IgD-negative memory B cell (primary cell): ENCODE results near the gene MAPT. TPM values are rescaled to one million over a fixed set of nuclear protein-coding genes. Genes with fewer than 3 reads are reported as not detected.
A peak's percentile ranks its signal among the peaks of the same experiment; 100 is the strongest.

Experiments
- H3K27ac Mint-ChIP-seq, 3 donors: one replicate each; pipeline ENCODE4 v1.8.0; 2020 to 2022; ENCODE audit warnings: mild to moderate bottlenecking in 3 of 3, mixed read lengths in 3 of 3, moderate library complexity in 1 of 3
- H3K27me3 Mint-ChIP-seq: one replicate; pipeline ENCODE4 v1.8.0; 2021; ENCODE audit warnings: mixed read lengths
- H3K36me3 Mint-ChIP-seq: one replicate; pipeline ENCODE4 v1.8.0; 2020; ENCODE audit warnings: mild to moderate bottlenecking, mixed read lengths
- H3K4me1 Mint-ChIP-seq, 3 donors: one replicate each; pipeline ENCODE4 v1.8.0; 2020 to 2022; ENCODE audit warnings: mixed read lengths in 3 of 3, mild to moderate bottlenecking in 1 of 3
- H3K4me3 Mint-ChIP-seq, 4 donors: one replicate each; pipeline ENCODE4 v1.8.0; 2020 to 2022; ENCODE audit warnings: mild to moderate bottlenecking in 4 of 4, mixed read lengths in 4 of 4, moderate library complexity in 3 of 4
- H3K9me3 Mint-ChIP-seq, 3 donors: one replicate each; pipeline ENCODE4 v1.8.0; 2020 to 2021; ENCODE audit warnings: mixed read lengths in 3 of 3, mild to moderate bottlenecking in 1 of 3
- polyA plus RNA-seq: library from polyadenylated mRNA; unstranded; fragments of 300-500 nt; fragmentation: Illumina TruSeq; gene quantifications from one replicate; pipeline ENCODE4 v1.2.3, GENCODE V29; 2021

MAPT gene
- polyA plus RNA-seq: not detected

- Mint-ChIP-seq H3K27ac (peak within 1 kb of the TSS in 2 of 3 donors; percentile 61 to 83), H3K4me1 (peaks cover 4 to 14% (median 14%) of the 10 kb centered on the region in 3 donors), H3K36me3 (peaks cover 2% of the 10 kb centered on the region), H3K27me3 (peaks cover 23% of the 10 kb centered on the region), H3K4me3 (peak within 1 kb of the TSS; percentile 87 to 97 (median 94)), H3K9me3 (peaks cover 0 to 2% (median 0%) of the 10 kb centered on the region in 3 donors)
These were observed at the start of gene MAPT for GRCh38 chr17:45894022-45894784. Gene MAPT (plus strand): TSS chr17:45894554. CDS start chr17:45962338, 67,784 bp downstream.

GRCh38 chr17:45844695-45845375 is 49.5 kb upstream of the MAPT start, which contains the start of gene SPPL2C:
Gene SPPL2C (plus strand): TSS chr17:45844881. CDS start chr17:45844907, 26 bp downstream.
- Mint-ChIP-seq H3K36me3 (no peaks in the 10 kb centered on the region), H3K4me1 (peaks cover 0 to 1% (median 1%) of the 10 kb centered on the region in 3 donors), H3K27me3 (peaks cover 4% of the 10 kb centered on the region), H3K9me3 (no peaks in the 10 kb centered on the region), H3K27ac (no peak within 1 kb of the TSS), H3K4me3 (no peak within 1 kb of the TSS)

- Mint-ChIP-seq H3K36me3 (no peaks in the 10 kb centered on the region), H3K27ac (no peak overlapping the region), H3K9me3 (no peaks in the 10 kb centered on the region), H3K4me1 (peaks cover 0 to 1% (median 1%) of the 10 kb centered on the region in 3 donors), H3K4me3 (no peak overlapping the region), H3K27me3 (peaks cover 4% of the 10 kb centered on the region)
These were observed 48.8 kb upstream of the MAPT start for GRCh38 chr17:45845376-45846185.

GRCh38 chr17:45846223-45846622 is 48.1 kb upstream of the MAPT start:
- H3K9me3 Mint-ChIP-seq: no peaks in the 10 kb centered on the region
- H3K4me1 Mint-ChIP-seq: peaks cover 0 to 1% (median 1%) of the 10 kb centered on the region in 3 donors
- H3K27me3 Mint-ChIP-seq: peaks cover 10% of the 10 kb centered on the region
- no peaks in the 10 kb centered on the region for H3K36me3 Mint-ChIP-seq
- H3K27ac Mint-ChIP-seq: no peak overlapping the region
- peak overlapping the region in 1 of 4 donors; percentile 49 for H3K4me3 Mint-ChIP-seq

- Mint-ChIP-seq H3K36me3 (no peaks in the 10 kb centered on the region), H3K27ac (no peak overlapping the region), H3K4me3 (no peak overlapping the region), H3K27me3 (peaks cover 10% of the 10 kb centered on the region), H3K4me1 (peaks cover 0 to 1% (median 1%) of the 10 kb centered on the region in 3 donors), H3K9me3 (no peaks in the 10 kb centered on the region)
These were observed 47.7 kb upstream of the MAPT start for GRCh38 chr17:45846646-45847045.

GRCh38 chr17:45847101-45847500 is 47.3 kb upstream of the MAPT start:
- Mint-ChIP-seq H3K27ac (no peak overlapping the region), H3K27me3 (peaks cover 12% of the 10 kb centered on the region), H3K9me3 (no peaks in the 10 kb centered on the region), H3K36me3 (no peaks in the 10 kb centered on the region), H3K4me3 (no peak overlapping the region), H3K4me1 (peaks cover under 1 to 1% (median 1%) of the 10 kb centered on the region in 3 donors)

- no peak overlapping the region for H3K4me3 Mint-ChIP-seq
- no peak overlapping the region for H3K27ac Mint-ChIP-seq
- H3K27me3 Mint-ChIP-seq: peaks cover 12% of the 10 kb centered on the region
- H3K4me1 Mint-ChIP-seq: peaks cover 1 to 6% (median 4%) of the 10 kb centered on the region in 3 donors
- H3K9me3 Mint-ChIP-seq: no peaks in the 10 kb centered on the region
- H3K36me3 Mint-ChIP-seq: no peaks in the 10 kb centered on the region
These were observed 46.6 kb upstream of the MAPT start for GRCh38 chr17:45847747-45848146.

GRCh38 chr17:45848405-45848804 is 45.9 kb upstream of the MAPT start:
- peaks cover 1 to 6% (median 4%) of the 10 kb centered on the region in 3 donors for H3K4me1 Mint-ChIP-seq
- H3K9me3 Mint-ChIP-seq: no peaks in the 10 kb centered on the region
- H3K36me3 Mint-ChIP-seq: no peaks in the 10 kb centered on the region
- H3K4me3 Mint-ChIP-seq: no peak overlapping the region
- no peak overlapping the region for H3K27ac Mint-ChIP-seq
- H3K27me3 Mint-ChIP-seq: peaks cover 15% of the 10 kb centered on the region

GRCh38 chr17:45848868-45849535 is 45.4 kb upstream of the MAPT start:
- peaks cover 15% of the 10 kb centered on the region for H3K27me3 Mint-ChIP-seq

GRCh38 chr17:45849536-45849990 is 44.8 kb upstream of the MAPT start:
- Mint-ChIP-seq H3K9me3 (no peaks in the 10 kb centered on the region), H3K27ac (no peak overlapping the region), H3K36me3 (no peaks in the 10 kb centered on the region), H3K4me1 (peaks cover 1 to 6% (median 4%) of the 10 kb centered on the region in 3 donors), H3K4me3 (no peak overlapping the region), H3K27me3 (peaks cover 18% of the 10 kb centered on the region)

More at GRCh38 chr17:45848868-45849535, 45.4 kb upstream of the MAPT start:
- Mint-ChIP-seq H3K27ac (no peak overlapping the region), H3K4me3 (no peak overlapping the region), H3K4me1 (peaks cover 1 to 6% (median 4%) of the 10 kb centered on the region in 3 donors), H3K36me3 (no peaks in the 10 kb centered on the region), H3K9me3 (no peaks in the 10 kb centered on the region)

GRCh38 chr17:45850011-45850410 is 44.3 kb upstream of the MAPT start:
- H3K4me3 Mint-ChIP-seq: no peak overlapping the region
- peak overlapping the region in 1 of 3 donors; percentile 35 for H3K27ac Mint-ChIP-seq
- H3K27me3 Mint-ChIP-seq: peaks cover 18% of the 10 kb centered on the region
- peaks cover 1 to 6% (median 4%) of the 10 kb centered on the region in 3 donors for H3K4me1 Mint-ChIP-seq
- no peaks in the 10 kb centered on the region for H3K9me3 Mint-ChIP-seq
- no peaks in the 10 kb centered on the region for H3K36me3 Mint-ChIP-seq

- Mint-ChIP-seq H3K36me3 (no peaks in the 10 kb centered on the region), H3K9me3 (no peaks in the 10 kb centered on the region), H3K4me3 (no peak overlapping the region), H3K27ac (peak overlapping the region in 1 of 3 donors; percentile 35), H3K4me1 (peaks cover 1 to 6% (median 4%) of the 10 kb centered on the region in 3 donors), H3K27me3 (peaks cover 18% of the 10 kb centered on the region)
These were observed 43.9 kb upstream of the MAPT start for GRCh38 chr17:45850468-45850867.

GRCh38 chr17:45851022-45851421 is 43.3 kb upstream of the MAPT start:
- H3K36me3 Mint-ChIP-seq: no peaks in the 10 kb centered on the region
- H3K27ac Mint-ChIP-seq: no peak overlapping the region
- H3K4me1 Mint-ChIP-seq: peaks cover 1 to 6% (median 4%) of the 10 kb centered on the region in 3 donors
- H3K27me3 Mint-ChIP-seq: peaks cover 18% of the 10 kb centered on the region
- no peak overlapping the region for H3K4me3 Mint-ChIP-seq
- H3K9me3 Mint-ChIP-seq: no peaks in the 10 kb centered on the region

GRCh38 chr17:45851464-45851863 is 42.9 kb upstream of the MAPT start:
- H3K36me3 Mint-ChIP-seq: no peaks in the 10 kb centered on the region
- H3K27ac Mint-ChIP-seq: no peak overlapping the region
- no peak overlapping the region for H3K4me3 Mint-ChIP-seq
- H3K9me3 Mint-ChIP-seq: no peaks in the 10 kb centered on the region
- peaks cover 18% of the 10 kb centered on the region for H3K27me3 Mint-ChIP-seq
- peaks cover 1 to 6% (median 4%) of the 10 kb centered on the region in 3 donors for H3K4me1 Mint-ChIP-seq
